Measurements from ENCODE around the gene CSNK2A2.

GRCh38 chr16:58158725-58159124 is 39.2 kb downstream of the CSNK2A2 start:
- TF ChIP-seq CTCF (IDR thresholded peaks at IDR 0.05; ENCODE audit: extremely low read depth in 1 of 2, insufficient read depth in 1 of 2, low read depth in 1 of 2, low read length in 2 of 2) = no peak
- no peak for TF ChIP-seq FOS (IDR thresholded peaks at IDR 0.05; ENCODE audit: borderline replicate concordance, insufficient read depth, low read length)
- no peak for TF ChIP-seq POLR2AphosphoS5 (IDR thresholded peaks at IDR 0.05; ENCODE audit: insufficient read depth, low read depth, low read length)
- TF ChIP-seq MAX (IDR thresholded peaks at IDR 0.05; ENCODE audit: insufficient read depth, insufficient read length) = no peak
- TF ChIP-seq POLR2A (IDR thresholded peaks at IDR 0.05; ENCODE audit: low read depth, low read length) = no peak
- no peak for TF ChIP-seq JUN (IDR thresholded peaks at IDR 0.05; ENCODE audit: borderline replicate concordance, insufficient read depth, insufficient read length, low read depth)

All from endothelial cell of umbilical vein (primary cell).